ENCODE measurements around the gene HERC5.
A peak's percentile ranks its signal among the peaks of the same experiment; 100 is the strongest.

Gene HERC5

DNA sequence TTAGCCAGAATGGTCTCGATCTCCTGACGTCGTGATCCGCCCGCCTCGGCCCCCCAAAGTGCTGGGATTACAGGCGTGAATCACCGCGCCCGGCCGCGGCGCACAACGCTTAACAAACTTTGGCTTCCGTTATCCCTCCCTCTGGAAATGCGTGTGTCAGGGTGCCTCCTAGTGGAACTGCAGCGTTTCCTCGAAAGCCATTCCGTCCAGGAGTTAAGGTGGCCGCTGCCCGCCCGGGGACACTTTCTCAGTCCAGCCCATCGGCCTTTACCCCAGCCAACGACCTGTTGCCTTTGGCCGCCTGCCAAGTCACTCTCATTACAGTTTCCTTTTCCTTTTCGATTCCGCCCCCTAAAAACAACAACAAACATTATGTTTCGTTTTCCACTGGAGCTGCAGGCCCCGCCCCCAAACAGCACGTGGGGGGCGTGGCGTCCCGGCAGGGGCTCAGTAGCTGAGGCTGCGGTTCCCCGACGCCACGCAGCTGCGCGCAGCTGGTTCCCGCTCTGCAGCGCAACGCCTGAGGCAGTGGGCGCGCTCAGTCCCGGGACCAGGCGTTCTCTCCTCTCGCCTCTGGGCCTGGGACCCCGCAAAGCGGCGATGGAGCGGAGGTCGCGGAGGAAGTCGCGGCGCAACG, at the start of gene HERC5:
TSS of gene HERC5 (plus strand) at position 450 of the 637 bp plus-strand sequence. CDS start at position 601, 151 bp downstream.
- TF ChIP-seq, protein P1, sequence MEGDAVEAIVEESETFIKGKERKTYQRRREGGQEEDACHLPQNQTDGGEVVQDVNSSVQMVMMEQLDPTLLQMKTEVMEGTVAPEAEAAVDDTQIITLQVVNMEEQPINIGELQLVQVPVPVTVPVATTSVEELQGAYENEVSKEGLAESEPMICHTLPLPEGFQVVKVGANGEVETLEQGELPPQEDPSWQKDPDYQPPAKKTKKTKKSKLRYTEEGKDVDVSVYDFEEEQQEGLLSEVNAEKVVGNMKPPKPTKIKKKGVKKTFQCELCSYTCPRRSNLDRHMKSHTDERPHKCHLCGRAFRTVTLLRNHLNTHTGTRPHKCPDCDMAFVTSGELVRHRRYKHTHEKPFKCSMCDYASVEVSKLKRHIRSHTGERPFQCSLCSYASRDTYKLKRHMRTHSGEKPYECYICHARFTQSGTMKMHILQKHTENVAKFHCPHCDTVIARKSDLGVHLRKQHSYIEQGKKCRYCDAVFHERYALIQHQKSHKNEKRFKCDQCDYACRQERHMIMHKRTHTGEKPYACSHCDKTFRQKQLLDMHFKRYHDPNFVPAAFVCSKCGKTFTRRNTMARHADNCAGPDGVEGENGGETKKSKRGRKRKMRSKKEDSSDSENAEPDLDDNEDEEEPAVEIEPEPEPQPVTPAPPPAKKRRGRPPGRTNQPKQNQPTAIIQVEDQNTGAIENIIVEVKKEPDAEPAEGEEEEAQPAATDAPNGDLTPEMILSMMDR (IDR thresholded peaks at IDR 0.05; ENCODE audit: control insufficient read depth, insufficient read depth, low read depth, low read length, missing control alignments) = peak; percentile 71
- H3K4me3 ChIP-seq (ENCODE audit: control insufficient read depth, low read depth, low read length) = peak within 1 kb of the TSS; percentile 69
- peak; percentile 43 for DNase-seq (ENCODE audit: low read depth)

DNA sequence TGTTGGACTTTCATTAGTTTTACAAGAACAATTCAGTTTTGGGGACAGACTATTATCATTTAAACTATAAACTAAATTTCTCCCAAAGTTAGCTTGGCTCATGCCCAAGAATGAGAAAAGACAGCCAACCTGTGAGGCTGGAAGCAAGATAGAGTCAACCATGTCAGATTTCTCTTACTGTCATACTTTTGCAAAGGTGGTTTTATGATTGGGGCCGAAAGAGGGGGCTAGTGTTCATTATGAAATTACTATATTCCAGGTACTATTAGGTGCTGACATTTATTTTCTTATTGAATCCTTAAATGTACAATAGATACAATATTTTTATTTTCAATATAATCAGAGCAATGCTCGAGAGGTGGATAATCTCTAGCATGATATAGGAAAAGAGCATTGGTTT, 47.7 kb upstream of the HERC5 start:
- no peak for DNase-seq (ENCODE audit: low read depth)
- H3K4me3 ChIP-seq (ENCODE audit: control insufficient read depth, low read depth, low read length) = no peak overlapping the region
- TF ChIP-seq, protein P1 (IDR thresholded peaks at IDR 0.05; ENCODE audit: control insufficient read depth, insufficient read depth, low read depth, low read length, missing control alignments) = no peak

DNA sequence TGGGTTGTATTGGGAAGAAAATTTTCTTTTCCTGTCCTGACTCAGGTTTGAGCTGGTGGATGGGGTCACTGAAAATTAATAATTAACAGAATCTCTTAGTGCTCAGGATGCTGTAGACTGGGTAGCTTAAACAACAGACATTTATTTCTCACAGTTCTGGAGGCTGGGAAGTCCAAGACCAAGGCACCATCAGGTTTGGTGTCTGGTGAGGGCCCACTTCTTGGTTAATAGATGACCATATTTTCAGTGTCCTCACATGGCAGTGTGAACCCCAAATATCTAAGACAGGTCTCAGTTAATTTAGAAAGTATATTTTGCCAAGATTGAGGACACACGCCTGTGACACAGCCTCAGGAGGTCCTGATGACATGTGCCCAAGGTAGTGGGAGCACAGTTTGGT, 47.1 kb upstream of the HERC5 start:
- no peak overlapping the region for H3K4me3 ChIP-seq (ENCODE audit: control insufficient read depth, low read depth, low read length)
- DNase-seq (ENCODE audit: low read depth) = no peak
- TF ChIP-seq, protein P1 (IDR thresholded peaks at IDR 0.05; ENCODE audit: control insufficient read depth, insufficient read depth, low read depth, low read length, missing control alignments) = no peak

DNA sequence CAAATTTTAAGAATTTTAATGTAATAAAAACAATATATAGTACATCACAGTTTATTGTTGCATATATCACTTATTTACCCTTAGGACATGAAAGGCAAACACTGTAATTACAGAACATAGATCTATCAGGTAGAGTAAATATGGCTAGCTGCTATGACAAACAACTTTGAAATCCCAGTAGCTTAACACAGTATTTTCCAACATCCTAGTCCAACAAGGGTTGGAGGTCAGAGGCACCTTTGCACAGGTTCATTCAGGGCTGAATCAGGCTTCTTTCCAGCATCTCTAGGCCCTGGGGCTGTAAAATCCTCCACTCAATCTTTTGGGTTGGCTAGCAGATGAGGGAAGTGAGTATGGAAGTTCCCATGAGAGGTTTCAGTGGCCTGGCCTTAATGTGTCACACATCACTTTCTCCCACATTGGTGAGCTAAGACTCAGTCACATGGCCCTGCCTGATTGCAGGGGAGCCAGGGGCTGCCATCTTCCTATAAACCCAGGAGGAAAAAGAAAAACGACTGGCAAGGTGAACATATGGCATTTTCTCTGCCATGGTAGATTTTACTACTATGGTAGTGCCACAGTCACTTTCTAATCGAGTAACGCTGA, 45.3 kb upstream of the HERC5 start:
- TF ChIP-seq, protein P1 (IDR thresholded peaks at IDR 0.05; ENCODE audit: control insufficient read depth, insufficient read depth, low read depth, low read length, missing control alignments) = no peak
- DNase-seq (ENCODE audit: low read depth) = no peak
- H3K4me3 ChIP-seq (ENCODE audit: control insufficient read depth, low read depth, low read length) = no peak overlapping the region

- no peak overlapping the region for H3K4me3 ChIP-seq (ENCODE audit: control insufficient read depth, low read depth, low read length)
- DNase-seq (ENCODE audit: low read depth) = no peak
- TF ChIP-seq, protein P1 (IDR thresholded peaks at IDR 0.05; ENCODE audit: control insufficient read depth, insufficient read depth, low read depth, low read length, missing control alignments) = no peak
These were observed 43.1 kb upstream of the HERC5 start for GRCh38 chr4:88413801-88414200.

DNA sequence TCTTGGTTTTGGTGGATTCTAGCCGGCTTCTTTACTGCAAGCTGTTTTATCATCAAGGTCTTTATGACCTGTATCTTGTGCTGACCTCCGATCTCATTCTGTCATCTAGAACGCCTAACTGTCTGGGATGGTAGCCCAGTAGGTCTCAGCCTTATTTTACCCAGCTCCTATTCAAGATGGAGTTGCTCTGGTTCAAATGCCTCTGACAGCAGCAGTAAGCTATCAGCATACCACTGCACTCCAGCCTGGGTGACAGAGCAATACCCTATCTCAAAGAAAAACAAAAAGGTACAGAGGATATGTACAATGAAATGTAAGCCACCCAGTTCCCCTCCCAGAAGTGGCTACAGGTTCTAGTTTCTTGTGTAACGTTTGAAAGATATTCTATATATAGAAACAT, 42.2 kb upstream of the HERC5 start:
- H3K4me3 ChIP-seq (ENCODE audit: control insufficient read depth, low read depth, low read length) = no peak overlapping the region
- TF ChIP-seq, protein P1 (IDR thresholded peaks at IDR 0.05; ENCODE audit: control insufficient read depth, insufficient read depth, low read depth, low read length, missing control alignments) = no peak
- DNase-seq (ENCODE audit: low read depth) = no peak

All from AG09309 (cell line).